SW 1271 (cell line): Measurements from ENCODE around the gene SLC28A3.

ENCODE experiments used
- DNase-seq, 2 experiments: peaks; one replicate each; lab custom pipeline; 2025; lab: John Stamatoyannopoulos, UW

Gene SLC28A3

DNA sequence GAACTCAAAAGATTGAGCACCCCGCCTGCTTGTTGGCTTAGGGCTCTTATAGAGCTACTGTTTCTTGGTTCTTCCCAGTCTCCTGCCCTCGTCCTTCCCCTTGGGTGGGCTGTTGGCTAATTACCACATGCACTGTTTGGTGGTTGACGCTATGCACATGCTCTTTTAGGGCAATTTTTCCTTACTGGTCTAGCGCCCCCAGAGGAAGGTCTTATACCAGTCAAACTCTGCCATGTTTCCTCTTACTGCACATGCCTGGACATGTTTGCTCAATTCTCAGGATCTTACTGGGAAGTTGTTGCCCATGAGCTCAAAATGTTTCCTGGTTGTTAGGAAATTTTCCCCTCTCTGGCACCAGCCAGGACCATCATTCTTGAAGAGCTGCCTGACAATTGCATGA is 101.9 kb downstream of the SLC28A3 start:
- DNase-seq, result no peak

DNA sequence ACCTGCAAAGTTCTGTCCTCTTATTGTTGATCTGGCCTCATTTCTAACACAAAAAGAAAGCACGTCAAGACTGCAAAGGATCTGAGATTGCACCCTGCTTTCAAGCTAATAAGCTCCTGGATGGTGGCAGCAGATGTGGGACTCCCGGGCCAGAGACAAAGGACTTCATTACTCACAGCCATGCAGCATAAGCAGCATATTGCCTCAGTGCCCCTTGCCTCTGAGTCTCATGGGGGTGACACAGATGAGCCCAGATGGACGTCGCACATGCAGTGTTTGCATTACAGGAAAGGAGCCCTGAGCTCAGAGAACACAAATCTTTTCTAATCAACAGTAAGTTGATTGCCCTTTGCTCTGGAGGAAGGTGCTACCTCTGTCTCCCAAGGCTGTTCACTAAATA is 105.0 kb downstream of the SLC28A3 start:
- DNase-seq, result no peak

DNA sequence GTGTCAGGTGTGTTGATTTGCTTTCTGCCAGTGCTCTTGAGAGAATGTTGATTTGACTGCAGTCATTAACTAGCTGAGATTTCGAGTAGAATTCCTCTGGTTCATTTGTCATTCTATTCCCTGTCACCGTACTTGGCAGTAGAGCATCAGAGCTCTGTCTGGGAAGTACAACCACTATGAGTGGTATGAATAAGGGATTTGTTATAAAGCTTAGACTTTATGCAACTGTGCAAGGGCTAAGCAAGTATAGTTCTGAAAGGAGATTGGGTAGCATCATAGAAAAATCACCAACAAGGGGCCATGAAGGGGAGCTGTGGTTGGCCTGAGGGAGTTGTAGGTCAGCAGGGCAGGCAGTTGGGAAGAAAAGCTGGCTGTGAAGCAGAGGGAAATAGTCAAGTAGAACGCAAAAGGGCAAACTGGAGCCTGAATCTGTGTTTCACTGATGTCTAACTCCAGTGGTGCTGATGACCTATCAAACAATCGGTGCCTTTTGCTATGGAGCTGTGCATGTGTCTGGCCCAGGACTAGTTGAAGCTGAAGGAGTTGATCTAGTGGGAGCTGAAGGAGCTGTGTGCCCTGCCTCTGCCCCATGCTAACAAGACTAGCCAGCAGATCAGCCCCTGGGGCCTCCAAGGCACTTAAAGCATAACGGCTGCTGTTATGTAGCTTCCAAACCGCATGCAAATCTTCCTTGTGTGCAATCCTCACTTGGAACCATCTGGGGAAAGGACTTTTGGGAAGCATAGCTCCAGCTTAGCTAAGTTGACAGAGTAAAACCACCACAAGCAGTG is 110.0 kb downstream of the SLC28A3 start:
- no peak for DNase-seq

DNA sequence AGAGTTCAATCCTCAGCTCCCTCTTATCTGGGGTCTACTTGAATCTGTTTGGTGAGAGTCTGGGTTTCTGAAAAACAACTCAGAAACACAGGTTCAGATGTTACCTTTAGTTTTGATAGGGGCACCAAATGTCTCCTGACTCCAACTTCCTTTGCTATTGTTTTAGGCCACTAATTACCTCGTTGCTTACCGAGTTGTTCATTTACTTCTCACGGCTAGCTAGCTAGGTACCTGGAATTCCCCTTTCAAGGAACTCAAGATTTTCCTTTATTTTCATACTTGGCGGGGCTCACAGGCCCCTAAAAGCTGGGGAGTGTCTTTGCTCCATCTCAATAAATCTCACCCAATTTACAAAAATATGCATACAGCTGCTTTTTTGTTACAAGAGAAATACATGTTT is 111.4 kb downstream of the SLC28A3 start:
- no peak for DNase-seq

DNA sequence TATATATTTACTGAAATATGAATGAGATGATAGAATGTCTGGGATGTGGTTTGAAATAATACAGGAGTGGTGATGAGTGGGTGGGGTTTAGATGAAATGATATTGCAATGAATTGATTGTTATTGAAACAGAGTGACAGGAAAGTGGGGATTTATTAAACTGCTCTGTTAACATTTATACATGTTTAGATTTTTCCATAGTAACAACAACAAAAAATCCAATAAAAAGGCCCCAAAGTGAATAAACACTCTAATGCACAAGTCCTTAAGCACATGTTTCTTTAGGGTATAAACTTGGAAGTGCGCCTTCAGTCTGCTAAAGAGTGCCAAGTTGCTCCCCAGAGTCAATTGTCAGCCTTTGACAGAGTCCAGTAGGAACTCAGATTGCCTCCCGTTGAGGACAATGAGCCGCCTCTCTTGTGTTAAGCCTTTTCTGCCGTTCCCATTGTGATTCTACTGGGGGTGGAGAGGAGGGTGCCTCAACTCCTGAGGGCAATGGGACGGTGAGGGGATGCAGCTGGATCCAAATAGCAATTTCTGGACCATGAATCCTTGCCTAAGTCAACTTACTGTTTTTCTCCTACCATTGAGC is 112.3 kb downstream of the SLC28A3 start:
- DNase-seq, result no peak

DNA sequence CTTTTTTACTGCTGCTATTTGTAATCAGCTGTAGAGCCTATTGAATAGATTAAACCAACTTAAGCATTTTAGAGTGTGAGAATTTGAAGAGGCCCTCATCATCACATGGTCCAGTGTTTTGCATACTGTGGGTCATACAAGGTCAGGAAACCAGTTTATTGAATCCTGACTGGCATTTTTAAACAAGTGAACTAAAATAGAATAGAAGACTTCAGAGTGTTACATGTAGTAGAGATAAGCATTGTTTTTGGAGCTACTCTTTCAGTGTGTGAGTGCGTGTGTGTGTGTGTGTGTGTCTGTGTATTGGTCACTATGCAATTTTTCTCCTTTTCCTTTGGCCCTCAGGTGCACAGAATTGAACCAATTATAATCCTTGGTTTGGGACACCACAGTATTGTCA is 114.4 kb downstream of the SLC28A3 start:
- DNase-seq, result no peak
